HEK293 (cell line): ENCODE data around the gene BAHD1.

ENCODE experiments used
- CTCF ChIA-PET: fragments of 350-600 bp; formaldehyde crosslinking; extraction: SDS; loops from one replicate; lab custom pipeline; 2021; ENCODE audit warnings: antibody characterized with exemption; lab: Yijun Ruan, JAX
- POLR2A ChIA-PET: fragments of 300-600 bp; formaldehyde crosslinking; extraction: SDS; loops from one replicate; lab custom pipeline; 2020; ENCODE audit warnings: antibody characterized with exemption, inconsistent platforms; lab: Yijun Ruan, JAX
- H3K27ac ChIP-seq: fragments of 200-500 bp; sonication (Bioruptor generic); 2 replicates; pipeline ENCODE4 v1.5.1; 2014; ENCODE audit warnings: low read depth, low read length, control low read depth, inconsistent platforms; ENCODE audit errors: extremely low read depth
- H3K36me3 ChIP-seq, 2 experiments: fragments of 200-500 bp in 1 of 2; sonication (Bioruptor generic) in 1 of 2; 1 replicate in 1 of 2; 2 replicates in 1 of 2; pipeline ENCODE4 v1.5.1; 2014 to 2017; ENCODE audit warnings: inconsistent platforms in 2 of 2, low read length in 2 of 2; ENCODE audit not compliant: control insufficient read depth in 2 of 2, insufficient read depth in 1 of 2
- H3K4me1 ChIP-seq: fragments of 200-500 bp; sonication (Bioruptor generic); 2 replicates; pipeline ENCODE4 v1.5.1; 2014; ENCODE audit warnings: mild to moderate bottlenecking, low read length, inconsistent platforms; ENCODE audit not compliant: control insufficient read depth, insufficient read depth
- H3K4me3 ChIP-seq: 2 replicates; pipeline ENCODE4 v1.5.1; 2011; ENCODE audit warnings: low read depth, mild to moderate bottlenecking, control low read depth, low read length, moderate library complexity
- H3K9me3 ChIP-seq: fragments of 200-500 bp; sonication (Bioruptor generic); 2 replicates; pipeline ENCODE4 v1.5.1; 2014; ENCODE audit warnings: low read depth, low read length, inconsistent platforms; ENCODE audit not compliant: control insufficient read depth, insufficient read depth
- KLF1 ChIP-seq: fragments of 450-650 bp; formaldehyde crosslinking; IDR thresholded peaks from 2 replicates; pipeline ENCODE4 v1.5.1; 2016; ENCODE audit warnings: missing biosample characterization, missing genetic modification characterization
- PATZ1 ChIP-seq: fragments of 450-650 bp; formaldehyde crosslinking; IDR thresholded peaks from 2 replicates; pipeline ENCODE4 v1.5.1; 2016; ENCODE audit warnings: missing biosample characterization, missing genetic modification characterization
- PRDM6 ChIP-seq: fragments of 450-650 bp; formaldehyde crosslinking; IDR thresholded peaks from 2 replicates; pipeline ENCODE4 v1.5.1; 2017; ENCODE audit warnings: missing biosample characterization, missing genetic modification characterization
- SCRT1 ChIP-seq: fragments of 450-650 bp; formaldehyde crosslinking; IDR thresholded peaks from 2 replicates; pipeline ENCODE4 v1.5.1; 2016; ENCODE audit warnings: missing biosample characterization, missing genetic modification characterization, borderline replicate concordance
- ZFP41 ChIP-seq: fragments of 450-650 bp; formaldehyde crosslinking; IDR thresholded peaks from 2 replicates; pipeline ENCODE4 v1.5.1; 2016; ENCODE audit warnings: missing biosample characterization, missing genetic modification characterization, borderline replicate concordance
- ZNF221 ChIP-seq: fragments of 450-650 bp; formaldehyde crosslinking; IDR thresholded peaks from 2 replicates; pipeline ENCODE4 v1.5.1; 2017; ENCODE audit warnings: missing biosample characterization, missing genetic modification characterization, borderline replicate concordance
- ZNF350 ChIP-seq: fragments of 450-650 bp; formaldehyde crosslinking; IDR thresholded peaks from 2 replicates; pipeline ENCODE4 v1.5.0; 2017; ENCODE audit warnings: missing biosample characterization, mild to moderate bottlenecking, missing genetic modification characterization
- ZNF366 ChIP-seq: fragments of 450-650 bp; formaldehyde crosslinking; conservative IDR thresholded peaks from 2 replicates; pipeline ENCODE4 v1.5.1; 2016; ENCODE audit warnings: missing biosample characterization, missing genetic modification characterization
- ZNF423 ChIP-seq: fragments of 450-650 bp; formaldehyde crosslinking; IDR thresholded peaks from 2 replicates; pipeline ENCODE4 v1.5.1; 2016; ENCODE audit warnings: missing biosample characterization, missing genetic modification characterization
- ZNF501 ChIP-seq: fragments of 450-650 bp; formaldehyde crosslinking; IDR thresholded peaks from 2 replicates; pipeline ENCODE4 v1.5.1; 2016; ENCODE audit warnings: missing biosample characterization, missing genetic modification characterization
- ZNF585B ChIP-seq: fragments of 450-650 bp; formaldehyde crosslinking; IDR thresholded peaks from 2 replicates; pipeline ENCODE4 v1.5.1; 2016; ENCODE audit warnings: missing biosample characterization, missing genetic modification characterization
- ZNF596 ChIP-seq: fragments of 450-650 bp; IDR thresholded peaks from 2 replicates; pipeline ENCODE4 v1.5.0; 2018; ENCODE audit warnings: missing biosample characterization, mild to moderate bottlenecking, missing genetic modification characterization, moderate library complexity
- ZNF600 ChIP-seq: fragments of 450-650 bp; formaldehyde crosslinking; IDR thresholded peaks from 2 replicates; pipeline ENCODE4 v1.5.1; 2016; ENCODE audit warnings: missing biosample characterization, missing genetic modification characterization
- ZNF76 ChIP-seq: fragments of 450-650 bp; formaldehyde crosslinking; IDR thresholded peaks from 2 replicates; pipeline ENCODE4; 2016; ENCODE audit warnings: low read depth, missing biosample characterization, missing genetic modification characterization, borderline replicate concordance
- TF ChIP-seq, protein P1 (sequence below): fragments of 450-650 bp; formaldehyde crosslinking; IDR thresholded peaks from 2 replicates; pipeline ENCODE4 v1.5.1; 2016; ENCODE audit warnings: missing biosample characterization, missing genetic modification characterization
- TF ChIP-seq, protein P2 (sequence below): fragments of 450-650 bp; formaldehyde crosslinking; IDR thresholded peaks from 2 replicates; pipeline ENCODE4 v1.5.1; 2016; ENCODE audit warnings: missing biosample characterization, missing genetic modification characterization
- TF ChIP-seq, protein P3 (sequence below): fragments of 450-650 bp; formaldehyde crosslinking; IDR thresholded peaks from 2 replicates; pipeline ENCODE4 v1.5.1; 2016; ENCODE audit warnings: missing biosample characterization, missing genetic modification characterization
- TF ChIP-seq, protein P4 (sequence below): fragments of 450-650 bp; formaldehyde crosslinking; IDR thresholded peaks from 2 replicates; pipeline ENCODE4 v1.5.1; 2017; ENCODE audit warnings: missing biosample characterization, missing genetic modification characterization

The BAHD1 gene

GRCh38 chr15:40445421-40445922, 4.7 kb downstream of the BAHD1 start:
- ChIA-PET CTCF (interaction anchor here (0.7 kb wide), 1 partner anchor 17 kb away, joined by 3 read pairs; no protein-coding TSS in a partner anchor), POLR2A (no interaction called here)
- peak overlapping the region; percentile 41; the same call in 1 of the 2 replicates for H3K27ac ChIP-seq
- no peaks in the 10 kb centered on the region for H3K36me3 ChIP-seq
- H3K9me3 ChIP-seq, result no peaks in the 10 kb centered on the region
- peaks cover 14% of the 10 kb centered on the region for H3K4me1 ChIP-seq
- H3K4me3 ChIP-seq, result no peak overlapping the region
- TF ChIP-seq, protein P1, sequence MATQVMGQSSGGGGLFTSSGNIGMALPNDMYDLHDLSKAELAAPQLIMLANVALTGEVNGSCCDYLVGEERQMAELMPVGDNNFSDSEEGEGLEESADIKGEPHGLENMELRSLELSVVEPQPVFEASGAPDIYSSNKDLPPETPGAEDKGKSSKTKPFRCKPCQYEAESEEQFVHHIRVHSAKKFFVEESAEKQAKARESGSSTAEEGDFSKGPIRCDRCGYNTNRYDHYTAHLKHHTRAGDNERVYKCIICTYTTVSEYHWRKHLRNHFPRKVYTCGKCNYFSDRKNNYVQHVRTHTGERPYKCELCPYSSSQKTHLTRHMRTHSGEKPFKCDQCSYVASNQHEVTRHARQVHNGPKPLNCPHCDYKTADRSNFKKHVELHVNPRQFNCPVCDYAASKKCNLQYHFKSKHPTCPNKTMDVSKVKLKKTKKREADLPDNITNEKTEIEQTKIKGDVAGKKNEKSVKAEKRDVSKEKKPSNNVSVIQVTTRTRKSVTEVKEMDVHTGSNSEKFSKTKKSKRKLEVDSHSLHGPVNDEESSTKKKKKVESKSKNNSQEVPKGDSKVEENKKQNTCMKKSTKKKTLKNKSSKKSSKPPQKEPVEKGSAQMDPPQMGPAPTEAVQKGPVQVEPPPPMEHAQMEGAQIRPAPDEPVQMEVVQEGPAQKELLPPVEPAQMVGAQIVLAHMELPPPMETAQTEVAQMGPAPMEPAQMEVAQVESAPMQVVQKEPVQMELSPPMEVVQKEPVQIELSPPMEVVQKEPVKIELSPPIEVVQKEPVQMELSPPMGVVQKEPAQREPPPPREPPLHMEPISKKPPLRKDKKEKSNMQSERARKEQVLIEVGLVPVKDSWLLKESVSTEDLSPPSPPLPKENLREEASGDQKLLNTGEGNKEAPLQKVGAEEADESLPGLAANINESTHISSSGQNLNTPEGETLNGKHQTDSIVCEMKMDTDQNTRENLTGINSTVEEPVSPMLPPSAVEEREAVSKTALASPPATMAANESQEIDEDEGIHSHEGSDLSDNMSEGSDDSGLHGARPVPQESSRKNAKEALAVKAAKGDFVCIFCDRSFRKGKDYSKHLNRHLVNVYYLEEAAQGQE (tag by site-specific recombination), result no peak
- TF ChIP-seq ZNF221 (tag by site-specific recombination), result no peak
- TF ChIP-seq ZNF423 (tag by site-specific recombination), result no peak
- TF ChIP-seq ZNF501 (tag by site-specific recombination), result no peak
- TF ChIP-seq, protein P2, sequence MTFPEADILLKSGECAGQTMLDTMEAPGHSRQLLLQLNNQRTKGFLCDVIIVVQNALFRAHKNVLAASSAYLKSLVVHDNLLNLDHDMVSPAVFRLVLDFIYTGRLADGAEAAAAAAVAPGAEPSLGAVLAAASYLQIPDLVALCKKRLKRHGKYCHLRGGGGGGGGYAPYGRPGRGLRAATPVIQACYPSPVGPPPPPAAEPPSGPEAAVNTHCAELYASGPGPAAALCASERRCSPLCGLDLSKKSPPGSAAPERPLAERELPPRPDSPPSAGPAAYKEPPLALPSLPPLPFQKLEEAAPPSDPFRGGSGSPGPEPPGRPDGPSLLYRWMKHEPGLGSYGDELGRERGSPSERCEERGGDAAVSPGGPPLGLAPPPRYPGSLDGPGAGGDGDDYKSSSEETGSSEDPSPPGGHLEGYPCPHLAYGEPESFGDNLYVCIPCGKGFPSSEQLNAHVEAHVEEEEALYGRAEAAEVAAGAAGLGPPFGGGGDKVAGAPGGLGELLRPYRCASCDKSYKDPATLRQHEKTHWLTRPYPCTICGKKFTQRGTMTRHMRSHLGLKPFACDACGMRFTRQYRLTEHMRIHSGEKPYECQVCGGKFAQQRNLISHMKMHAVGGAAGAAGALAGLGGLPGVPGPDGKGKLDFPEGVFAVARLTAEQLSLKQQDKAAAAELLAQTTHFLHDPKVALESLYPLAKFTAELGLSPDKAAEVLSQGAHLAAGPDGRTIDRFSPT (tag by site-specific recombination), result no peak
- TF ChIP-seq SCRT1 (tag by site-specific recombination), result no peak
- TF ChIP-seq ZNF366 (tag by site-specific recombination), result no peak
- no peak for TF ChIP-seq PATZ1
- no peak for TF ChIP-seq KLF1 (tag by site-specific recombination)
- TF ChIP-seq ZNF596 (tag by site-specific recombination), result no peak
- peak; percentile 35; the same call in 1 of the 2 replicates for TF ChIP-seq PRDM6
- TF ChIP-seq ZFP41 (tag by site-specific recombination), result no peak
- TF ChIP-seq, protein P3, sequence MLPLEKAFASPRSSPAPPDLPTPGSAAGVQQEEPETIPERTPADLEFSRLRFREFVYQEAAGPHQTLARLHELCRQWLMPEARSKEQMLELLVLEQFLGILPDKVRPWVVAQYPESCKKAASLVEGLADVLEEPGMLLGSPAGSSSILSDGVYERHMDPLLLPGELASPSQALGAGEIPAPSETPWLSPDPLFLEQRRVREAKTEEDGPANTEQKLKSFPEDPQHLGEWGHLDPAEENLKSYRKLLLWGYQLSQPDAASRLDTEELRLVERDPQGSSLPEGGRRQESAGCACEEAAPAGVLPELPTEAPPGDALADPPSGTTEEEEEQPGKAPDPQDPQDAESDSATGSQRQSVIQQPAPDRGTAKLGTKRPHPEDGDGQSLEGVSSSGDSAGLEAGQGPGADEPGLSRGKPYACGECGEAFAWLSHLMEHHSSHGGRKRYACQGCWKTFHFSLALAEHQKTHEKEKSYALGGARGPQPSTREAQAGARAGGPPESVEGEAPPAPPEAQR (tag by site-specific recombination), result no peak
- TF ChIP-seq ZNF585B, result no peak
- peak; percentile 34; the same call in 1 of the 2 replicates for TF ChIP-seq ZNF600
- TF ChIP-seq, protein P4, sequence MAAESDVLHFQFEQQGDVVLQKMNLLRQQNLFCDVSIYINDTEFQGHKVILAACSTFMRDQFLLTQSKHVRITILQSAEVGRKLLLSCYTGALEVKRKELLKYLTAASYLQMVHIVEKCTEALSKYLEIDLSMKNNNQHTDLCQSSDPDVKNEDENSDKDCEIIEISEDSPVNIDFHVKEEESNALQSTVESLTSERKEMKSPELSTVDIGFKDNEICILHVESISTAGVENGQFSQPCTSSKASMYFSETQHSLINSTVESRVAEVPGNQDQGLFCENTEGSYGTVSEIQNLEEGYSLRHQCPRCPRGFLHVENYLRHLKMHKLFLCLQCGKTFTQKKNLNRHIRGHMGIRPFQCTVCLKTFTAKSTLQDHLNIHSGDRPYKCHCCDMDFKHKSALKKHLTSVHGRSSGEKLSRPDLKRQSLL (tag by site-specific recombination), result no peak
- TF ChIP-seq ZNF350 (tag by site-specific recombination), result no peak
- TF ChIP-seq ZNF76 (tag by site-specific recombination), result no peak
